Esophagus muscularis mucosa (tissue), 3 donors: ENCODE measurements around the gene CRB1.

Experiments
- POLR2A ChIP-seq: fragments of 450-650 bp; IDR thresholded peaks from one replicate; pipeline ENCODE4 v1.6.1; 2017; ENCODE audit warnings: antibody characterized with exemption, moderate library complexity, mild to moderate bottlenecking, low read depth
- TF ChIP-seq, protein P1 (sequence below), 3 experiments: fragments of 200-600 bp in 2 of 3; fragments of 450-650 bp in 1 of 3; sonication (generic) in 2 of 3; IDR thresholded peaks; one replicate each; pipeline ENCODE4 v1.5.1; 2017 to 2019; ENCODE audit warnings: antibody characterized with exemption in 3 of 3, mild to moderate bottlenecking in 2 of 3, moderate library complexity in 1 of 3

- TF ChIP-seq, protein P1, sequence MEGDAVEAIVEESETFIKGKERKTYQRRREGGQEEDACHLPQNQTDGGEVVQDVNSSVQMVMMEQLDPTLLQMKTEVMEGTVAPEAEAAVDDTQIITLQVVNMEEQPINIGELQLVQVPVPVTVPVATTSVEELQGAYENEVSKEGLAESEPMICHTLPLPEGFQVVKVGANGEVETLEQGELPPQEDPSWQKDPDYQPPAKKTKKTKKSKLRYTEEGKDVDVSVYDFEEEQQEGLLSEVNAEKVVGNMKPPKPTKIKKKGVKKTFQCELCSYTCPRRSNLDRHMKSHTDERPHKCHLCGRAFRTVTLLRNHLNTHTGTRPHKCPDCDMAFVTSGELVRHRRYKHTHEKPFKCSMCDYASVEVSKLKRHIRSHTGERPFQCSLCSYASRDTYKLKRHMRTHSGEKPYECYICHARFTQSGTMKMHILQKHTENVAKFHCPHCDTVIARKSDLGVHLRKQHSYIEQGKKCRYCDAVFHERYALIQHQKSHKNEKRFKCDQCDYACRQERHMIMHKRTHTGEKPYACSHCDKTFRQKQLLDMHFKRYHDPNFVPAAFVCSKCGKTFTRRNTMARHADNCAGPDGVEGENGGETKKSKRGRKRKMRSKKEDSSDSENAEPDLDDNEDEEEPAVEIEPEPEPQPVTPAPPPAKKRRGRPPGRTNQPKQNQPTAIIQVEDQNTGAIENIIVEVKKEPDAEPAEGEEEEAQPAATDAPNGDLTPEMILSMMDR (IDR thresholded peaks at IDR 0.05): no peak
- TF ChIP-seq POLR2A: no peak
Measured at GRCh38 chr1:197284325-197284724, 16.3 kb downstream of the CRB1 start.
